Anterior cingulate cortex (tissue), 58 donors: ENCODE results near the gene PPP6R2.

Experiments used
- DNase-seq, 58 donors: peaks; one replicate each; lab custom pipeline; 2025; lab: John Stamatoyannopoulos, UW

Gene PPP6R2

GRCh38 chr22:50476868-50477267 is 133.7 kb downstream of the PPP6R2 start:
- DNase-seq, result no peak

- no peak for DNase-seq
Observed at GRCh38 chr22:50477923-50478322, 134.8 kb downstream of the PPP6R2 start.

DNA sequence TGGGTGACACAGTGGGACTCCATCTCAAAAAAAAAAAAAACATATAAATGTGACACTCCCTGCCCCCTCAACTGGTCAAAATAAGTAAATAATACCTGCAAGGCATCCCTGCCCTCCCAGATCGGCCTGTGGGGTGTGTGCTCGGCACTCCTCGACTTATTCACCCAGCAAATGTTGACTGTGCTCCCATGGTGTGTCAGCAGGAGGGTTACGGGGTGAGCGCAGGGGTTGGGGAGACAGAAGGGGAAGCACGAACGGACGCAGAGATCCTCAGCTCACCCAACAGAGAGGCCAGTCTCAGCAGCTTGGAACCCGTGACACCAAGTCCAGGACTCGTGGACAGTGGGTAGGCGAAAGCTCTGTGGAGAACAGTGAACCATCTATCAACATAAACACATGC is 136.6 kb downstream of the PPP6R2 start:
- no peak for DNase-seq

DNA sequence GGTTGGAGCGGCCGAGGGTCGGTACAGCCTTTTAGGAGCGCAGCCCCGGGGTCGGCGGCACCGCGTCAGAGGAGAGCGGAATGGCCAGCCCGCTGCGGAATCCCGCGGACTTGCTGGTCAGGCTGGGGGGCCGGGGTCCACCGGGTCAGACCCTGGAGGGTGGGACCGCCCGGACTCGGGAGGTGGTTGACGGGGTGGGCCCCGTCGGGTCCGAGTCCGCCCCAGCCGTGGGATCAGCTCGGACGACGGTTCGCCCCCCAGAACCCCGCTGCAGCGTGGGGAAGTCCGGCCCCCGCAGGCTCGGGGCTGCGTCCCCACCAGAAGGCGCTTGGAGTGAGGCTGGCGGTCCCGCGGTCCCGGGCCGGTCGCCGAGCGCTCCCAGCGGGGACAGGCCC is 137.9 kb downstream of the PPP6R2 start:
- DNase-seq, result no peak

DNA sequence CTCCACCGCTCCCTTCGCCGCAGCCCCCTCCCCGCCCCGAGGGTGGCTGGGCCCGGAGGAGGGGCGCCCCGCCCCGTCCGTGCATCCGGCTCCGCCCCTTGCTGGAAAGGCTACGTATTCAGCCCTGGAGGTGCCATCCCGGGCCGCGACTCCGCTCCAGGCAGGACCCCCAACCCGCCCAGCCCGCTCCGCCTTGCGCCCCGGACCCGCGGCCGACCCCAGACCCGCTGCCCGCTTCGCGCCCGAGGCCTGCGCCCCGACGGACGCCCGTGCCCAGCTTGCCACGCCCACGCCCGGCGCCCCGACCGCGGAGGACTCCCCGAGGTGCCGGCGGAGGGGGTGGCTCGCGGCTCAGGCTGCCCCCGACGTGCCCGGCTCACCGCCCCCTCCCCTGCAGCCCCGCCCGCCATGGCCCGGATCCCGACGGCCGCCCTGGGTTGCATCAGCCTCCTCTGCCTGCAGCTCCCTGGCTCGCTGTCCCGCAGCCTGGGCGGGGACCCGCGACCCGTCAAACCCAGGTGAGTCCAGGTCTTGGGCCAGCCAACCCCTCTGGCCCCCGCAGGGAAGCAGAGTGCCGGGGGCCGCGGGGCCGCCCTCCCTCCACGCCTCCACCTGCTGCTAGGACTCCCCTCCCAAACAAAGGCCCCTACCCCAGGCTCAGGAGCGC is 138.4 kb downstream of the PPP6R2 start, which contains the start of gene ADM2:
ADM2 (plus strand) TSS at position 104 of the 667 bp plus-strand sequence; CDS start at position 409, 305 bp downstream.
- no peak for DNase-seq

DNA sequence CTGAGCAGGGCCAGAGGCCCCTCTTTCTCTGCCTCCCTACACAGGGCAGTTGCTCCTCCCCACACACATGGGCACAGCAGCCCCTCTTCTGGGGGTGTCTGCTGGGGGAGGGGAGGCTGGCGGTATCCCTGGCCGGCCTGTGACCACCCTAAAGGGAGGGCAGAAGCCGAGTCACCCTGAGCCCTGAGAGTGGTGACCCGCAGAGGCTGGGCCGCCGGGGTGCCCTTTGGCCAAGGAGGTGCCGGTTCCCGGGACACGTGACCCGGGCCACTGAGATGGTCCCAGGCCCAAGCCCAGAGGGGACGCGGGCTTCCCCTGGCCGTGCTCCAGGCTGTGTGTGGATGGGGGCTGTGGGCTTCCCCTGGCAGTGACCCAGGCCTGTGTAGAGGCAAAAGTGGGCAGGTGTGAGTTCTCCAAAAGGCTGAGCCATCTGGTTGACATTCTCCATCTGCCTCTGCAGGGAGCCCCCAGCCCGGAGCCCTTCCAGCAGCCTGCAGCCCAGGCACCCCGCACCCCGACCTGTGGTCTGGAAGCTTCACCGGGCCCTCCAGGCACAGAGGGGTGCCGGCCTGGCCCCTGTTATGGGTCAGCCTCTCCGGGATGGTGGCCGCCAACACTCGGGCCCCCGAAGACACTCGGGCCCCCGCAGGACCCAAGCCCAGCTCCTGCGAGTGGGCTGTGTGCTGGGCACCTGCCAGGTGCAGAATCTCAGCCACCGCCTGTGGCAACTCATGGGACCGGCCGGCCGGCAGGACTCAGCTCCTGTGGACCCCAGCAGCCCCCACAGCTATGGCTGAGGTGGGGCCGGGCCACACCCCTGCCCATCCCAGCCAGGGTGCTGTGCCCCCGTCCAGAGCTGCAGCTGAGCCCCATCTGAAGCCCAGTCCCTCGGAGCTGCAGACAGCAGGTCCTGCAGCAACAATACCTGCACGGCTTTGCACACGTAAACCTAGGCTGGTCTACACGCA is 139.3 kb downstream of the PPP6R2 start:
- no peak for DNase-seq

- DNase-seq, result no peak
Observed at GRCh38 chr22:50483106-50483505, 140.0 kb downstream of the PPP6R2 start.

DNA sequence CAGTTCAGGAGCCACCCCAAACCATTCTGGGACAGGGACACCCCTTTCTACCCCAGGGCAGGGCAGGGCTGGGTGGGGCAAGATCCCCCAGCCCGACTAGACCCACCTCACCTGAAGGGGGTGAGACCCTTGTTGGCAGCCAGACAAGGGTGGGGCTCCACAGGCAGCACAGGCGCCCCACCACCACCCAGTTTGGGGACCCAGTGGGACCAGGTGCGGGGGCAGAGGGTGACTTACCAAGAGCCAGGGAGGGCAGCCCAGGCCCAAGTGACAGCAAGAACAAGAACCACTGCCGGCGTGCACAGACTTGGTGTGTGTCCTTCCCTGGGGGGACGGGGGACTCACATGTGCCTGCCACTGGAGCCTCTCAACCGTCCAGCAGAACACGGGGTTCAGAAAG is 140.4 kb downstream of the PPP6R2 start:
- no peak for DNase-seq

GRCh38 chr22:50483977-50484853 is 141.1 kb downstream of the PPP6R2 start:
- no peak for DNase-seq

DNA sequence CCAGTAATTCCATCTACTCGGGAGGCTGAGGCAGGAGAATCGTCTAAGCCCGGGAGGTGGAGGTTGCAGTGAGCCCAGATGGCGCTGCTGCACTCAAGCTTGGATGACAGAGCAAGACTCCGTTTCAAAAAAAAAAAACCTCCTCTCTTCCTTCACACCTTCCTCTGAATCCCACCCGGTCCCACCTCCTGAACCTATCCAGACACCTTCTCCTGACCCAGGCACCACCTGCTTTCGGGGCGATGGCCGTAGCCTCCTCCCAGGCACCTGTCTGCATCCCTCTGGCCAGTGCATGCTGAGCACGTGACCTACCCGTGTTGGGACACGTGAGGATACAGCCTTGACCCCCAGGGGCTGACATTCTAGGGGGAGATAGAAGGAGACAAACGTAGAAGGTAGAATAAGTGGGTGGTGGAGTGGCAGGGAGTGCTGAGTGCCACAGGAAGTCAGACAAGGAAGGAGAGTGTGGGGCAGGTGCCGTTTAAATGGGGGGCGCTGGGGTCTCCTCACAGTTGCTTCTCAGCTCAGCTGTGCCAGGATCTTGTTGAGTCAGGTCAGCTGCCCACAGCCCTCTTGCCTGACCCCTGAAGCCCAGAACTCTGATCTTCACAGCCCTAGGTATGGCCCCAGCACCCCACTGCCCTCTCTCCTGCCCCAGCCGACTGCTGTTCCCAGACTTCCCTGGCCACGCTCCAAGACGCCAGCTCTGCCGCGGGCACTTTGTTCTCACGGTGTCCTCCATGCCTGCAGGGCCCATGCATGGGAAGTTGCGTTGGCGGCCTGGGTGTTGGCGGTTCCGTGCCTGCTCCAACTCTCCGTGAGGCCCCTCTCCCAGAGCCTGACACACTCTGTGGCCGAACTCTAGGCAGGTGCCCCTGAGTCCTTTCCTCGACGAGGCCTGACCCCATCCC is 142.3 kb downstream of the PPP6R2 start:
- no peak for DNase-seq

- DNase-seq, result no peak
Observed at GRCh38 chr22:50486561-50487289, 143.6 kb downstream of the PPP6R2 start, which contains the start of gene MIOX. Gene MIOX, plus strand, starts transcription at chr22:50486859. Its CDS starts 39 bp downstream, at chr22:50486898.

DNA sequence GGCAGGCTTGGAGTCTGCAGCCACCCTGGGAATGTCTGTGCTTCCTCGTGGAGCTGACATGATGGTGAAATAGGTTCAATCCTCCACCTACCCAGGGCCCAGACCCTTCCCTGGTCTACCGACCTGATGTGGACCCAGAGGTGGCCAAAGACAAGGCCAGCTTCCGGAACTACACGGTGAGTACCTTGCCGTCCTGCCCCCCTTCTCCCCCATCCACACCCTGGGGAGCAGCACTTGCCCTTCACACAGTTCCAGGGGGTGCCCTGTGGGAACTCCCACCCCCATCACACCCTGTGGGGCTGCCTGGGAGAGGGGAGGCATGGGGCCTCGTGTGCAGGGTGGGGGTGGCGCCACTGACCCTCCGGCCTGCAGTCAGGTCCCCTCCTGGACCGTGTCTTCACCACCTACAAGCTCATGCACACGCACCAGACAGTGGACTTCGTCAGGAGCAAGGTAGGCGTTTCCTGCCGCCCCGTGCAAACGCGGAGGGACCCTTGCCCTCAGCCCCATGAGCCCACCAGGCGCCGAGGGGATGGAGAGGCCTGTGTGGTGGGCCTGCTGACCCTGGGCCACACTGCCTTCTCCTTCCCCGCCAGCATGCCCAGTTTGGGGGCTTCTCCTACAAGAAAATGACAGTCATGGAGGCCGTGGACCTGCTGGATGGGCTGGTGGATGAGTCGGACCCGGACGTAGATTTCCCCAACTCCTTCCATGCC is 144.3 kb downstream of the PPP6R2 start:
- no peak for DNase-seq

DNA sequence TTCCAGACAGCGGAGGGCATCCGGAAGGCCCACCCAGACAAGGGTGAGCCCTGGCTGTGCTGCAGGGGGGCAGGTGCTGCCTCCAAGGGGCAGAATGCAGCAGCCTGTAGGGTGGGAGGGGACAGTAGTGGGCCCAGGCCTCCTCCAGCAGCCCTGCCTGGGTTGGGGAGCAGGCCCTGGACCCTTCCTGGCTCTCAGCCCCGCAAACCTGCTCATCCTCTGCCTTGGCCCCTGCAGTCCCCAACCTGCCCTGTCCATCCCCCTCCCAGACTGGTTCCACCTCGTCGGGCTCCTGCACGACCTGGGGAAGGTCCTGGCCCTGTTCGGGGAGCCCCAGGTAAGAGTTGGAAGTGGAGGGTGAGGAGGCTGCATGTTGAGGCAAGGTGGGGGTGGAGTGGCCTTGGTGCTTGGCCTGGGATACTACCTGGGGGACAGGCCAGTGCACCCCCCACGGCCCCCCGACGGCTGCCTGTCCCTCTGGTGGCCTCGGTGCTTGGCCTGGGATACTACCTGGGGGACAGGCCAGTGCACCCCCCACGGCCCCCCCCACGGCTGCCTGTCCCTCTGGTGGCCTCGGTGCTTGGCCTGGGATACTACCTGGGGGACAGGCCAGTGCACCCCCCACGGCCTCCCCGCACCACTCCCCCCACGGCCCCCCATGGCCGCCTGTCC is 145.0 kb downstream of the PPP6R2 start:
- no peak for DNase-seq

DNA sequence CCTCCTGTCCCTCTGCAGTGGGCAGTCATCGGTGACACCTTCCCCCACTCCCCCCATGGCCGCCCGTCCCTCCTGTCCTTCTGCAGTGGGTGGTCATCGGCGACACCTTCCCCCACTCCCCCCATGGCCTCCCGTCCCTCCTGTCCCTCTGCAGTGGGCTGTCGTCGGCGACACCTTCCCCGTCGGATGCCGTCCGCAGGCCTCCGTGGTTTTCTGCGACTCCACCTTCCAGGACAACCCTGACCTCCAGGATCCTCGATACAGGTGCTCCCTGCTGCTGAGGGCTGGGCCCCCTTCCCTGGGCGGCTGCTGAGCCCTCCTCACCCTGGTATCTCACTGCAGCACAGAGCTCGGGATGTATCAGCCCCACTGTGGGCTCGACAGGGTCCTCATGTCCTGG is 145.8 kb downstream of the PPP6R2 start:
- no peak for DNase-seq

DNA sequence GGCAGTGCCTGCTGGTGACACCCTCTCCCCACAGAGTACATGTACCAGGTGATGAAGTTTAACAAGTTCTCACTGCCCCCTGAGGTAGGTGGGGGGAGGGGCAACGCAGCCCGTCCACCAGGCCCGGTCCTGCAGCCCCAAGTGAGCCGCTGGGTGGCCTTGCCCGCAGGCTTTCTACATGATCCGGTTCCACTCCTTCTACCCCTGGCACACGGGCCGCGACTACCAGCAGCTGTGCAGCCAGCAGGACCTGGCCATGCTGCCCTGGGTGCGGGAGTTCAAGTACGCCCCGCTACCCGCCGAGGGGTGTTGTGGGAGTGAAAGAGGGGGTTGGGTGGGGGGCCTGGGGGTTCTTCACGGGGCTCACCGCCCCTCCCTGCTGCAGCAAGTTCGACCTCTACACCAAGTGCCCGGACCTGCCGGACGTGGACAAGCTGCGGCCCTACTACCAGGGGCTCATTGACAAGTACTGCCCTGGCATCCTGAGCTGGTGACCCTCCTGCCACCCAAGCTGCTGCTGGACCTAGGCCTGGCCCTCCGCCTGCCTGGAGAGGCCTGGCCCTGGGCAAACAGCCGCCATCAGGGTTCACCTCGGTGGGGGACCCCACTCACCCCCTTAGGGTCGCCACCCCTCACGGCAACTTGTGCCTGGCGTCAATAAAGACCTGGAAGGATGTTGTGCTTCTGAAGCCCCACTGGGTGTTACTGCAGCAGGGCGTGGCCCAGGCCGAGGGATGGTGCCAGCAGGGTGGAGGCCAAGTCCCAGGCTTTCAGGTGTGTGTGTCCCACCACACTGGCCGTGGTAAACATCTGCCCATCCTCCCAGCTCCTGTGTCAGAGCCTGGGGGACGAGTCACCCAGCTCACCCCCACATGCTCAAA is 146.5 kb downstream of the PPP6R2 start:
- no peak for DNase-seq

DNA sequence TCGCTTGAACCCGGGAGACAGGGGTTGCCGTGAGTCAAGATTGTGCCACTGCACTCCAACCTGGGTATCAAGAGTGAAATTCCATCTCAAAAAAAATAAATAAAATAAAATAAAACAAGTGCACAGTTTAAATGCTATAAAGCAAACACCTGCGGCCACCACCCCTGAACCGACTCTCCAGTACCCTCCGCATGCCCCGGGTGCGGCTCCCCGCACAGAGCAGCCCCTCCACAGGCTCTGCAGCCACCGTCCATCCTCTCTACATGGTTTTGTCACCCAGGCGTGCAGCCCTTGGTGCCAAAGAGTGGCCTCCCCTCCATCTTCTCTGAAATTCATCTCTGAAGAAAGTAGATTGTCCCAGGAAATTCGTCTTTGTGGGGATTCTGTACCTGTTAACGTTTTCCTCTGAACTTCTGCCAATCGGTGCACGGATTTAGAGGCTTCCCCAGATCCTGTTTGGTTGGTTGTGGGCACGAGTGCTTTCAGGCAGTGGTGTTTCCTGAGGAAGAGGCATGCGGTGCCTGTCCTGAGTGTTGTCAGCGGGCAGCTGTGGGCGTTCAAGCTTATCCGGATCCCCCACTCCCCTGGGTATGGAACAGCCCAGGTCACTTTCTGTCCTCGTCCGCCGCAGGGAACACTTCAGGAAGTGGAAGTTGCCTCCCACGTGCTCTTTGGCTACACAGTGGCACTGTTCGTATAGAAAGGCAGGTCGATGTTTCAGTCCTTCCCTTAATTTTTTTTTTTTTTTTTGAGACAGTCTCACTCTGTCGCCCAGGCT is 147.6 kb downstream of the PPP6R2 start:
- no peak for DNase-seq
